NCI-H2107 treated with DMSO at 0.1 percent for 48 hours (cell line): Measurements from ENCODE around the gene PALM3.

Source experiments
- DNase-seq: peaks from one replicate; lab custom pipeline; 2025; ENCODE audit not compliant: unreplicated experiment; lab: John Stamatoyannopoulos, UW

PALM3 gene

GRCh38 chr19:14089662-14090508 is 28.0 kb upstream of the PALM3 start:
- DNase-seq: no peak

- DNase-seq: no peak
These were observed 27.5 kb upstream of the PALM3 start for GRCh38 chr19:14089412-14089661.

- DNase-seq: no peak
These were observed 26.9 kb upstream of the PALM3 start for GRCh38 chr19:14088634-14089411.

- no peak for DNase-seq
These were observed 24.2 kb upstream of the PALM3 start for GRCh38 chr19:14086098-14086497.

GRCh38 chr19:14085309-14085995 is 23.6 kb upstream of the PALM3 start, which contains the start of gene C19orf67:
Gene C19orf67 (minus strand): TSS chr19:14085783. CDS start chr19:14085627, 156 bp downstream.
- no peak for DNase-seq

GRCh38 chr19:14082675-14082960 is 20.7 kb upstream of the PALM3 start:
- no peak for DNase-seq

GRCh38 chr19:14081797-14082674 is 20.2 kb upstream of the PALM3 start:
- DNase-seq: no peak

GRCh38 chr19:14080887-14081796 is 19.3 kb upstream of the PALM3 start:
- peak; percentile 96 for DNase-seq

- DNase-seq: no peak
These were observed 16.5 kb upstream of the PALM3 start for GRCh38 chr19:14078411-14078810.

GRCh38 chr19:14073925-14074838 is 12.3 kb upstream of the PALM3 start:
- DNase-seq: no peak

GRCh38 chr19:14073261-14073924 is 11.5 kb upstream of the PALM3 start:
- DNase-seq: no peak

- DNase-seq: no peak
These were observed 10.8 kb upstream of the PALM3 start, which contains the start of gene MISP3 for GRCh38 chr19:14072535-14073260. Gene MISP3 (plus strand): TSS chr19:14072786. CDS start chr19:14073310, 524 bp downstream.

GRCh38 chr19:14070268-14071050 is 8.6 kb upstream of the PALM3 start:
- no peak for DNase-seq

- DNase-seq: no peak
These were observed 4.3 kb upstream of the PALM3 start for GRCh38 chr19:14066134-14066533.

- no peak for DNase-seq
These were observed 1.2 kb upstream of the PALM3 start for GRCh38 chr19:14063105-14063504.

- no peak for DNase-seq
These were observed 631 bp upstream of the PALM3 start for GRCh38 chr19:14062558-14062855.

- DNase-seq: no peak
These were observed 661 bp downstream of the PALM3 start for GRCh38 chr19:14061081-14061749.
